Measurements from ENCODE around the gene ATXN1.
"Not testable (repeated sequence)": the region's sequence is repeated elsewhere in the genome, so short reads cannot be mapped to it uniquely, and the experiment has no call there.

The ATXN1 gene

DNA sequence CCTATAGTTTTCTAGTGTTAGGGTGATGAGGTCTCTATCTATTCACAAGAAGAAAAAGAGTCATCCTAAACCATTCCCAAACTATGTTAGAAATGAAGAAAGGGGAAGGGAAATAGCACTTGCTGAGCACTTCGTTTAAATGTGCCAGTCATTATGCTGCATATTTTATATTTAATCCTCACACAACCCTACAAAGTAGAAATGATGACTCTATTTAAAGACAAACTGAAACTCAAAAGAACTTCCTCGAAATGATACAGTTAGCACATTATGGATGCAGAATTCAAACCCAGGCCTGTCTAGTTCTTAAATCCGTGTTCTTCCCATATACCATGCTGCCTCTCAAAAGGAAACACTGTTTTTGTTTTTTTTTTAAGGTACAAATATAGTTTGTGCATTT, 348.3 kb downstream of the ATXN1 start:
- DNase-seq (ENCODE audit: low read depth in 3 of 3): no peak

DNA sequence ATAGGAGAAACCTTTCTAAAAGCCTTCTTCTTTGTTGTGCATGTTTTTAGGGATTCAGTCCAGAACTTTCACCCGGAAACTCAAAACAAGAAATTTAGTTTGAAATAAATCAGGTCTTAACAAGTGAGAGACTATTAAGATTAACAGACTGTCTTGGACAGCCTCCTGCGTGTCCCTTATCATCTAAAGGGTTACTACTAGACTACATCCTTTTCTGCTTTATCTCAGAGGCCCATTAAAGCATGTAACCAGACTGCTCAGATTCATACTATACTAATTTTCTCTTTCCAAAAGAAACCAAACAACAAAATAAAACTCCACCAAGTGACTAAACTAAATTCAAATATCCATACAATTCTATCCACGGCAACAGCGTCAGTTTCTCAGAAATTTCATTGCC, 349.1 kb downstream of the ATXN1 start:
- no peak for DNase-seq (ENCODE audit: low read depth in 3 of 3)

- DNase-seq (ENCODE audit: low read depth in 3 of 3): peak; percentile 25 to 33 (median 26)
Observed at GRCh38 chr6:16409531-16410441, 351.5 kb downstream of the ATXN1 start.

- DNase-seq (ENCODE audit: low read depth in 3 of 3): no peak
Observed at GRCh38 chr6:16408766-16409165, 352.5 kb downstream of the ATXN1 start.

GRCh38 chr6:16406966-16407365, 354.3 kb downstream of the ATXN1 start:
- DNase-seq (ENCODE audit: low read depth in 3 of 3): no peak

DNA sequence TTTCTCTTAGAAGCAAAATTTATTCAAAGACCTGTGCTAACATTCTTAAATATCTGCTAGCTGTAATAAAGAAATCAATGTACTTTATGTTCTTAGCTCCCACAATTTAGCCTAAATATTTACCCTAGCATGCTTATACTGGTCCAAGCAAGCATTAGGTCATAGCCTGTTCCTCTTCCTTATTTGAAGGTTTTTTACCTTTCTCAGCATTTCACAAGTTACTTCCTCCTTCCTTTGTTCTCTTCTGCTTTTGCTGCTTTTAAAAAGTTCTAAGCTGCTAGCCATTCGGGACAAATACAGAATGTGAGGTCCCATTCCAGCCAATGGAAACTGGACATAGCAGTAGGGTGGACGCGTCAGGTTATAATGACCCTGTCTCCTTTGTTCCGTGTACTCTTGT, 354.7 kb downstream of the ATXN1 start:
- DNase-seq (ENCODE audit: low read depth in 3 of 3): not testable (repeated sequence)

GRCh38 chr6:16405375-16405774, 355.9 kb downstream of the ATXN1 start:
- no peak for DNase-seq (ENCODE audit: low read depth in 3 of 3)

- DNase-seq (ENCODE audit: low read depth in 3 of 3): no peak
Observed at GRCh38 chr6:16404456-16404855, 356.8 kb downstream of the ATXN1 start.

DNA sequence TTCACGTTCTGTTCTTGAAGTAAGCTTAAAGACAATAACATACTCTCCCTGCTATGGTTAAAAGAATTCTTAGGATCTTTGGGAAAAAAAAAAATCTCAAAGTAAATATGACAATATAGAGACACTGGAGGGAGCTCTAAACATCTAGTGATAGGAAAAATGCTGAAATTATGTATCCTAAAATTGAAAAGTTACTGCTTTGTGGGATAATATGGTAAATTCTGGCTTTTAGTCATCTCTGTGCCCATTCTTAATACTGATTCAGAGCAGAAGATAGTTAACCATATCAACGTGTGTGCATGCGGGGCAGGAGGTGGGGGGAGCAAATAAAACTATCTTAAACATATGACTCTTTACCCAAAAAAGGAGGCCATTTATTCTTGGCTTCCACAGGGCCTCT, 357.4 kb downstream of the ATXN1 start:
- DNase-seq (ENCODE audit: low read depth in 3 of 3): no peak

GRCh38 chr6:16402581-16402900, 358.7 kb downstream of the ATXN1 start:
- no peak for DNase-seq (ENCODE audit: low read depth in 3 of 3)

GRCh38 chr6:16400248-16400760, 361.0 kb downstream of the ATXN1 start:
- DNase-seq (ENCODE audit: low read depth in 3 of 3): no peak

DNA sequence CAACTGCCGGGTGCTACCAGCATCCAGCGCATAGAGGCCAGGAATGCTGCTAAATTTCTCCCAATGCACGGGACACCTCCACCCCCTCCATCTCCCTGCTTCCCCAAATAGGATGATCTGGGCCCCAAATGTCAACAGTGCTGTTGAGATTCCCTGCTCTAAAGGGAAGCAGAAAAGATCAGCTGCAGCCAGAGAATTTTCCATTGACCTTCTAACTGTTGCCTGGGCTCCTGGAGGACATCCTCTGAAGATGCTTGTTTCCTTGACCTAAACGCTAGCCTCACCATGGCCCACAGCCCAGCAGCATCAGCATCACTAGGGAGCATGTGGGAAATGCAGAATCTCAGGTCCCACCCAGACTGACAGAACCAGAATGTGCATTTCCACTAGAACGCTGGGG, 361.6 kb downstream of the ATXN1 start:
- no peak for DNase-seq (ENCODE audit: low read depth in 3 of 3)

- DNase-seq (ENCODE audit: low read depth in 3 of 3): no peak
Observed at GRCh38 chr6:16399158-16399557, 362.1 kb downstream of the ATXN1 start.

DNA sequence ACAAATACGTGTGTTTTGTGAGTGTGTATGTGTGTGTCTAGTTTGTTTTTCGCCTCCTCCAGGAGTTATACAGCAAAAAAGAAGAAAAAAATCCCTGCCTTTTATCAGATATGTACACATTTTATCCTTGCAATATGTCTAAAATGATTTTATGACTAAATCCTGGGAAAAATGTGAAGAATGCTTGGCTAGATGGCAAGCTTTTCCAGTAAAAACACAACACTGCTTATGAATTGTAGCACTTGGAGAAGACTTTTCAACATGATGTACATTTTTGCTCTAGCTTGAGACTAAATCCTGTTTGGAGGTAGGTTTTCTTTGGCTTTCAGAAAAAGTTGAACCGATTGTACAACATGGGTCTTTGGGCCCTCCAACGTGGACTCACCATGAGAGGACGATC, 362.7 kb downstream of the ATXN1 start:
- no peak for DNase-seq (ENCODE audit: low read depth in 3 of 3)

- no peak for DNase-seq (ENCODE audit: low read depth in 3 of 3)
Observed at GRCh38 chr6:16397623-16398022, 363.6 kb downstream of the ATXN1 start.

- DNase-seq (ENCODE audit: low read depth in 3 of 3): no peak
Observed at GRCh38 chr6:16396497-16397319, 364.6 kb downstream of the ATXN1 start.

GRCh38 chr6:16394632-16395031, 366.6 kb downstream of the ATXN1 start:
- DNase-seq (ENCODE audit: low read depth in 3 of 3): no peak

- no peak for DNase-seq (ENCODE audit: low read depth in 3 of 3)
Observed at GRCh38 chr6:16393326-16393725, 367.9 kb downstream of the ATXN1 start.

DNA sequence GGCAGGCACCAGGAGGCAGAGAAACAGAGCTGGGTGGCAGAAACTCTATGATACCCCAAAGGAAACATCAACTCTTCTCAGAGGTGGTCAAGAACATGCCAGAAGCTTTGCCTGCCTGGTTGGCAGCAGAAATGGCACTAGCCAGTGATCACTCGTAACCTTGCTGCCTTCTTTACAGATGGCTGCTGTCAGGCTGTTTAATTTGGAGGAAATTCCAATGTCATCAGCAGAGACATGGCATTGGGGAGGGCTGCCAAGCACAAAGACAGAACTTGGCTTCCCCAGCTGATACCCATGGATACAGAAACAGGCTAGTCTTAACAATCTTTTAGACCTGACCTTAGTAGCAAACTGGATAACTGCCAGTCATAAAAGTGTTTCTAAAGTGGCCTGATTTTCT, 369.2 kb downstream of the ATXN1 start:
- DNase-seq (ENCODE audit: low read depth in 3 of 3): no peak

GRCh38 chr6:16391451-16391912, 369.8 kb downstream of the ATXN1 start:
- DNase-seq (ENCODE audit: low read depth in 3 of 3): no peak

- DNase-seq (ENCODE audit: low read depth in 3 of 3): not testable (repeated sequence)
Observed at GRCh38 chr6:16390909-16391450, 370.3 kb downstream of the ATXN1 start.

GRCh38 chr6:16389642-16390041, 371.6 kb downstream of the ATXN1 start:
- DNase-seq (ENCODE audit: low read depth in 3 of 3): no peak

All from stimulated activated CD4-positive, alpha-beta T cell treated with anti-CD3 and anti-CD28 coated beads, TNF-alpha, amount 100 ng/mL, for 48 hours (primary cell).